GM23248 (cell line): ENCODE data around the gene XRCC5.

Experiments used
- EZH2 ChIP-seq: fragments of 200-600 bp; sonication (generic); IDR thresholded peaks from 2 replicates; pipeline ENCODE4 v1.6.1; 2018; ENCODE audit warnings: antibody characterized with exemption, mild to moderate bottlenecking; ENCODE audit not compliant: insufficient read depth, poor library complexity, severe bottlenecking
- EZH2phosphoT487 ChIP-seq: fragments of 200-600 bp; sonication (generic); IDR thresholded peaks from 2 replicates; pipeline ENCODE4 v1.6.1; 2018; ENCODE audit warnings: antibody characterized with exemption, moderate library complexity, mild to moderate bottlenecking, low read depth; ENCODE audit not compliant: insufficient read depth

DNA sequence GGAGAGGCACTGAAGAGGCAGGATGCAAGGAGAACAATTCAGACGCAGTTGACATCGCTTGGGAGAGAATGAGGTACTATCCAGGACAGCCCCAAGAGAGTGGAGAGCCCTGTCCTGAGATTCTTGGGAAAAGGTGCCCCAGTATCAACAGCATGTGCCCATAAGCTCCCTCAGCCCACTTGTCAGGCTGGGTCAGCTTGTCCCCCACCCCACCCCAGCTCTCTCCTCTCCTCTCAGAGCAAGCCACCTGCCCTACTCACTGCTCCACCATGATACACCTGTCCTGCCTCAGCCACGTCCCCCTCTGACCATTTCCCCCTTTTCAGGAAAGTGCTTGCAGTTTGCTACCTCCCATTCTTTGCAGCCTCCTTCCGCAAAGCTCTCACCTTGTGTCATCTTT is 111.8 kb downstream of the XRCC5 start:
- TF ChIP-seq EZH2phosphoT487 (no peak), EZH2 (no peak)
